Activated CD4-positive, alpha-beta memory T cell treated with anti-CD3 and anti-CD28 coated beads for 36 hours (primary cell): ENCODE data around the gene GMDS. TPM values are rescaled to one million over a fixed set of nuclear protein-coding genes. Genes with fewer than 3 reads are reported as not detected.

Source experiments
- CTCF ChIA-PET: fragments of 350-600 bp; sonication (Branson Sonifier 250); formaldehyde crosslinking; loops from one replicate; lab custom pipeline; 2021; ENCODE audit warnings: antibody characterized with exemption, inconsistent platforms; lab: Charles Lee
- POLR2A ChIA-PET: fragments of 350-600 bp; sonication (Branson Sonifier 250); formaldehyde crosslinking; loops from one replicate; lab custom pipeline; 2021; ENCODE audit warnings: antibody characterized with exemption; lab: Charles Lee
- DNase-seq: peaks from one replicate; pipeline ENCODE4 v3.0.0-alpha.2; 2020
- H3K27ac Mint-ChIP-seq: one replicate; pipeline ENCODE4 v1.8.0; 2021; ENCODE audit warnings: mixed read lengths
- H3K27me3 Mint-ChIP-seq: one replicate; pipeline ENCODE4 v1.8.0; 2021; ENCODE audit warnings: mixed read lengths
- H3K36me3 Mint-ChIP-seq: one replicate; pipeline ENCODE4 v1.8.0; 2021; ENCODE audit warnings: mixed read lengths
- H3K4me1 Mint-ChIP-seq: one replicate; pipeline ENCODE4 v1.8.0; 2021; ENCODE audit warnings: low read depth, mixed read lengths
- H3K4me3 Mint-ChIP-seq: one replicate; pipeline ENCODE4 v1.8.0; 2021; ENCODE audit warnings: mild to moderate bottlenecking, mixed read lengths
- H3K9me3 Mint-ChIP-seq: one replicate; pipeline ENCODE4 v1.8.0; 2021; ENCODE audit warnings: mixed read lengths
- intact Hi-C: fragments of 100-400 bp; cut with micrococcal nuclease; formaldehyde crosslinking; loops from one replicate; pipeline ENCODE4 v1.15.1; 2023
- total RNA-seq, 2 experiments: library from RNA; stranded (reverse); gene quantifications; one replicate each; pipeline ENCODE4 v1.2.3, GENCODE V29; 2021

Gene GMDS
- total RNA-seq, 2 experiments from 2014 or later, result 34.7 to 36.4 TPM

- peaks cover 39% of the 10 kb centered on the region for H3K4me1 Mint-ChIP-seq
- intact Hi-C loops, result loop anchor here (1.0 to 10.0 kb wide), 6 partner anchors 18 to 580 kb away; partner anchors contain the start of genes FOXF2 and FOXQ1
- H3K27ac Mint-ChIP-seq, result no peak overlapping the region
- H3K27me3 Mint-ChIP-seq, result peaks cover 64% of the 10 kb centered on the region
- H3K4me3 Mint-ChIP-seq, result peak overlapping the region; percentile 0
- peaks cover 2% of the 10 kb centered on the region for H3K36me3 Mint-ChIP-seq
- ChIA-PET CTCF (interaction anchor here (0.8 to 3.9 kb wide), 10 partner anchors 8 to 1143 kb away, joined by 3 to 28 read pairs (median 6); partner anchors contain the start of gene MYLK4), POLR2A (no interaction called here)
- DNase-seq, result no peak
- no peaks in the 10 kb centered on the region for H3K9me3 Mint-ChIP-seq
Observed at GRCh38 chr6:1606780-1607515, 638.5 kb downstream of the GMDS start.

- Mint-ChIP-seq H3K27me3 (peaks cover 67% of the 10 kb centered on the region), H3K4me3 (no peak overlapping the region), H3K9me3 (no peaks in the 10 kb centered on the region), H3K4me1 (peaks cover 37% of the 10 kb centered on the region), H3K36me3 (no peaks in the 10 kb centered on the region), H3K27ac (no peak overlapping the region)
- CTCF ChIA-PET, result interaction anchor here (0.8 to 3.9 kb wide), 10 partner anchors 9 to 1144 kb away, joined by 3 to 28 read pairs (median 6); partner anchors contain the start of gene MYLK4
- POLR2A ChIA-PET, result no interaction called here
- intact Hi-C loops, result loop anchor here (1.0 to 10.0 kb wide), 6 partner anchors 19 to 581 kb away; partner anchors contain the start of genes FOXF2 and FOXQ1
- DNase-seq, result peak; percentile 15
Observed at GRCh38 chr6:1605893-1606779, 639.3 kb downstream of the GMDS start.

- peak overlapping the region; percentile 29 for H3K4me3 Mint-ChIP-seq
- no peaks in the 10 kb centered on the region for H3K36me3 Mint-ChIP-seq
- no peaks in the 10 kb centered on the region for H3K9me3 Mint-ChIP-seq
- H3K27me3 Mint-ChIP-seq, result peaks cover 71% of the 10 kb centered on the region
- intact Hi-C loops, result loop anchor here (5.0 to 10.0 kb wide), 4 partner anchors 80 to 582 kb away; partner anchors contain the start of genes FOXF2 and FOXQ1
- peaks cover 34% of the 10 kb centered on the region for H3K4me1 Mint-ChIP-seq
- ChIA-PET CTCF (interaction anchor here (0.6 to 3.9 kb wide), 9 partner anchors 8 to 1145 kb away, joined by 3 to 28 read pairs (median 6); partner anchors contain the start of gene MYLK4), POLR2A (no interaction called here)
- DNase-seq, result no peak
- no peak overlapping the region for H3K27ac Mint-ChIP-seq
Observed at GRCh38 chr6:1605004-1605892, 640.2 kb downstream of the GMDS start.

GRCh38 chr6:1604158-1605003, 641.0 kb downstream of the GMDS start:
- peak; percentile 65 for DNase-seq
- POLR2A ChIA-PET, result no interaction called here
- CTCF ChIA-PET, result interaction anchor here (0.6 to 3.9 kb wide), 3 partner anchors 8 to 594 kb away, joined by 3 to 20 read pairs (median 6); no protein-coding TSS in a partner anchor
- Mint-ChIP-seq H3K9me3 (no peaks in the 10 kb centered on the region), H3K27me3 (peaks cover 78% of the 10 kb centered on the region), H3K27ac (no peak overlapping the region), H3K4me3 (no peak overlapping the region), H3K36me3 (no peaks in the 10 kb centered on the region), H3K4me1 (peaks cover 34% of the 10 kb centered on the region)
- intact Hi-C loops, result loop anchor here (1.0 to 10.0 kb wide), 8 partner anchors 80 to 1030 kb away; partner anchors contain the start of genes FOXF2 and FOXQ1

GRCh38 chr6:1603708-1604107, 641.7 kb downstream of the GMDS start:
- Mint-ChIP-seq H3K27ac (no peak overlapping the region), H3K4me1 (peaks cover 33% of the 10 kb centered on the region), H3K27me3 (peaks cover 75% of the 10 kb centered on the region), H3K36me3 (no peaks in the 10 kb centered on the region), H3K4me3 (no peak overlapping the region), H3K9me3 (no peaks in the 10 kb centered on the region)
- ChIA-PET POLR2A (no interaction called here), CTCF (interaction anchor here (1.1 to 4.6 kb wide), 3 partner anchors 10 to 1030 kb away, joined by 3 to 23 read pairs (median 3); no protein-coding TSS in a partner anchor)
- DNase-seq, result no peak
- intact Hi-C loops, result loop anchor here (1.0 to 10.0 kb wide), 5 partner anchors 79 to 1031 kb away; no protein-coding TSS in a partner anchor

- intact Hi-C loops, result loop anchor here (10.0 kb wide), 1 partner anchor 77 kb away; no protein-coding TSS in a partner anchor
- Mint-ChIP-seq H3K4me3 (no peak overlapping the region), H3K36me3 (no peaks in the 10 kb centered on the region), H3K27ac (no peak overlapping the region), H3K27me3 (peaks cover 74% of the 10 kb centered on the region), H3K4me1 (peaks cover 18% of the 10 kb centered on the region), H3K9me3 (no peaks in the 10 kb centered on the region)
- CTCF ChIA-PET, result interaction anchor here (0.8 to 4.6 kb wide), 6 partner anchors 10 to 1032 kb away, joined by 3 to 23 read pairs (median 4); no protein-coding TSS in a partner anchor
- DNase-seq, result no peak
- POLR2A ChIA-PET, result no interaction called here
Observed at GRCh38 chr6:1602049-1602713, 643.2 kb downstream of the GMDS start.

- DNase-seq, result no peak
- Mint-ChIP-seq H3K9me3 (no peaks in the 10 kb centered on the region), H3K27ac (no peak overlapping the region), H3K4me3 (no peak overlapping the region), H3K27me3 (peaks cover 72% of the 10 kb centered on the region), H3K4me1 (peaks cover 11% of the 10 kb centered on the region), H3K36me3 (no peaks in the 10 kb centered on the region)
- ChIA-PET POLR2A (no interaction called here), CTCF (interaction anchor here (1.1 to 4.6 kb wide), 5 partner anchors 10 to 1142 kb away, joined by 3 to 23 read pairs (median 4); no protein-coding TSS in a partner anchor)
- intact Hi-C loops, result loop anchor here (10.0 kb wide), 1 partner anchor 77 kb away; no protein-coding TSS in a partner anchor
Observed at GRCh38 chr6:1601158-1602048, 644.0 kb downstream of the GMDS start.

GRCh38 chr6:1600764-1601157, 644.6 kb downstream of the GMDS start:
- peaks cover 72% of the 10 kb centered on the region for H3K27me3 Mint-ChIP-seq
- intact Hi-C loops, result loop anchor here (10.0 kb wide), 1 partner anchor 76 kb away; no protein-coding TSS in a partner anchor
- no peak overlapping the region for H3K4me3 Mint-ChIP-seq
- H3K27ac Mint-ChIP-seq, result no peak overlapping the region
- DNase-seq, result no peak
- no peaks in the 10 kb centered on the region for H3K36me3 Mint-ChIP-seq
- POLR2A ChIA-PET, result no interaction called here
- no peaks in the 10 kb centered on the region for H3K9me3 Mint-ChIP-seq
- H3K4me1 Mint-ChIP-seq, result peaks cover 9% of the 10 kb centered on the region
- CTCF ChIA-PET, result interaction anchor here (0.8 to 4.6 kb wide), 4 partner anchors 11 to 1142 kb away, joined by 3 to 23 read pairs (median 5); no protein-coding TSS in a partner anchor
